ENCODE measurements around the gene MAPKAPK3. TPM values are rescaled to one million over a fixed set of nuclear protein-coding genes. Genes with fewer than 3 reads are reported as not detected.

Gene MAPKAPK3
- total and polyA plus RNA-seq, 2 experiments from 2014 or later = 77.3 to 94.7 TPM

- no peak for DNase-seq (ENCODE audit: low read depth in 1 of 2, low spot score in 1 of 2)
- no peak overlapping the region for H3K4me3 ChIP-seq
- H3K27me3 ChIP-seq = no peaks in the 10 kb centered on the region
- TF ChIP-seq, protein P1, sequence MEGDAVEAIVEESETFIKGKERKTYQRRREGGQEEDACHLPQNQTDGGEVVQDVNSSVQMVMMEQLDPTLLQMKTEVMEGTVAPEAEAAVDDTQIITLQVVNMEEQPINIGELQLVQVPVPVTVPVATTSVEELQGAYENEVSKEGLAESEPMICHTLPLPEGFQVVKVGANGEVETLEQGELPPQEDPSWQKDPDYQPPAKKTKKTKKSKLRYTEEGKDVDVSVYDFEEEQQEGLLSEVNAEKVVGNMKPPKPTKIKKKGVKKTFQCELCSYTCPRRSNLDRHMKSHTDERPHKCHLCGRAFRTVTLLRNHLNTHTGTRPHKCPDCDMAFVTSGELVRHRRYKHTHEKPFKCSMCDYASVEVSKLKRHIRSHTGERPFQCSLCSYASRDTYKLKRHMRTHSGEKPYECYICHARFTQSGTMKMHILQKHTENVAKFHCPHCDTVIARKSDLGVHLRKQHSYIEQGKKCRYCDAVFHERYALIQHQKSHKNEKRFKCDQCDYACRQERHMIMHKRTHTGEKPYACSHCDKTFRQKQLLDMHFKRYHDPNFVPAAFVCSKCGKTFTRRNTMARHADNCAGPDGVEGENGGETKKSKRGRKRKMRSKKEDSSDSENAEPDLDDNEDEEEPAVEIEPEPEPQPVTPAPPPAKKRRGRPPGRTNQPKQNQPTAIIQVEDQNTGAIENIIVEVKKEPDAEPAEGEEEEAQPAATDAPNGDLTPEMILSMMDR (IDR thresholded peaks at IDR 0.05; ENCODE audit: low read depth, low read length) = no peak
- H3K36me3 ChIP-seq = peaks cover 8% of the 10 kb centered on the region
- peak overlapping the region; percentile 98 for H3K27ac ChIP-seq
- no peaks in the 10 kb centered on the region for H3K9me3 ChIP-seq (ENCODE audit: low read depth)
- H3K4me1 ChIP-seq (ENCODE audit: low read depth) = peaks cover 29% of the 10 kb centered on the region
These were observed 13.5 kb upstream of the MAPKAPK3 start for GRCh38 chr3:50603261-50604109.

- TF ChIP-seq, protein P1 (IDR thresholded peaks at IDR 0.05; ENCODE audit: low read depth, low read length) = no peak
- H3K27ac ChIP-seq = no peak overlapping the region
- H3K9me3 ChIP-seq (ENCODE audit: low read depth) = no peaks in the 10 kb centered on the region
- no peak overlapping the region for H3K4me3 ChIP-seq
- peaks cover 29% of the 10 kb centered on the region for H3K4me1 ChIP-seq (ENCODE audit: low read depth)
- DNase-seq (ENCODE audit: low read depth in 1 of 2, low spot score in 1 of 2) = no peak
- H3K27me3 ChIP-seq = no peaks in the 10 kb centered on the region
- peaks cover 8% of the 10 kb centered on the region for H3K36me3 ChIP-seq
These were observed 12.8 kb upstream of the MAPKAPK3 start for GRCh38 chr3:50604110-50604621.

- TF ChIP-seq, protein P1 (IDR thresholded peaks at IDR 0.05; ENCODE audit: low read depth, low read length) = no peak
- H3K4me1 ChIP-seq (ENCODE audit: low read depth) = peaks cover 25% of the 10 kb centered on the region
These were observed 12.0 kb upstream of the MAPKAPK3 start for GRCh38 chr3:50604628-50605588.

GRCh38 chr3:50605901-50606326 is 11.0 kb upstream of the MAPKAPK3 start:
- TF ChIP-seq, protein P1 (IDR thresholded peaks at IDR 0.05; ENCODE audit: low read depth, low read length) = no peak
- Histone ChIP-seq H3K9me3 (ENCODE audit: low read depth) (no peaks in the 10 kb centered on the region), H3K4me1 (ENCODE audit: low read depth) (peaks cover 22% of the 10 kb centered on the region), H3K36me3 (peaks cover 8% of the 10 kb centered on the region), H3K4me3 (no peak overlapping the region), H3K27ac (no peak overlapping the region), H3K27me3 (no peaks in the 10 kb centered on the region)
- no peak for DNase-seq (ENCODE audit: low read depth in 1 of 2, low spot score in 1 of 2)

More at GRCh38 chr3:50604628-50605588, 12.0 kb upstream of the MAPKAPK3 start:
- Histone ChIP-seq H3K27ac (no peak overlapping the region), H3K36me3 (peaks cover 8% of the 10 kb centered on the region), H3K27me3 (no peaks in the 10 kb centered on the region), H3K4me3 (no peak overlapping the region), H3K9me3 (ENCODE audit: low read depth) (no peaks in the 10 kb centered on the region)
- DNase-seq (ENCODE audit: low read depth in 1 of 2, low spot score in 1 of 2) = no peak

DNA sequence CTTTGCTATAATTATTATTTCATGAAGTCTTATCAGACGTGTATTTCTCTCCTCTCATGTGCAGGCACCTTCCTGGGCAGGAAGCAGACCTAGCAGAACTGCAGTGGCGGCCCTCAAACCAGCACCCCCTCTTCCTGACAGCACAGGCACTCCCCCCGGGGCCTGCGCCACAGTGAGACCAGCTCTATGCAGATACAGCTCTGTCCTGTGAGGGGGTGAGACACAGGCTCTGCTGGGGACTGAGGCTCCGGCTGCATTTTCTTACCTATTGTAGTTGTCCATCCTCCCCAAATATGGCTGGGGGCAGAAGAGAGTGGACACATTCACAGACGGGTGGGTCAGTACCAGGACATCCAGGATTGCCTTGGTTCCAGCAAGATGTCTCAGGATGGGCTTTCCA is 10.4 kb upstream of the MAPKAPK3 start:
- peaks cover 8% of the 10 kb centered on the region for H3K36me3 ChIP-seq
- H3K27me3 ChIP-seq = no peaks in the 10 kb centered on the region
- H3K27ac ChIP-seq = no peak overlapping the region
- no peak overlapping the region for H3K4me3 ChIP-seq
- DNase-seq (ENCODE audit: low read depth in 1 of 2, low spot score in 1 of 2) = no peak
- TF ChIP-seq, protein P1 (IDR thresholded peaks at IDR 0.05; ENCODE audit: low read depth, low read length) = no peak
- H3K9me3 ChIP-seq (ENCODE audit: low read depth) = no peaks in the 10 kb centered on the region
- H3K4me1 ChIP-seq (ENCODE audit: low read depth) = peaks cover 17% of the 10 kb centered on the region
